IMR-90 (cell line): Measurements from ENCODE around the gene DCUN1D4. TPM values are rescaled to one million over a fixed set of nuclear protein-coding genes. Genes with fewer than 3 reads are reported as not detected.

Experiments
- ATAC-seq: fragments of 200-7000 bp; cut with Tn5 transposase; 2 replicates; pipeline ENCODE4 v1.9.1; 2020; ENCODE audit warnings: low read depth, mild to moderate bottlenecking, moderate library complexity
- BruUV-seq: library from RNA; stranded (reverse); fragments of 400-500 nt; replicated peaks from 2 replicates; lab custom pipeline; 2021; lab: Mats Ljungman, UMichigan
- CTCF ChIA-PET: fragments of 300-600 bp; formaldehyde crosslinking; extraction: SDS; loops from one replicate; lab custom pipeline; 2021; ENCODE audit warnings: antibody characterized with exemption; lab: Yijun Ruan, JAX
- POLR2A ChIA-PET: fragments of 300-600 bp; sonication (Branson Sonifier 250); formaldehyde crosslinking; loops from one replicate; lab custom pipeline; 2022; ENCODE audit warnings: antibody characterized with exemption; ENCODE audit not compliant: unreplicated experiment; lab: Charles Lee
- DNase-seq: peaks from one replicate; pipeline ENCODE4 v3.0.0; 2013
- H2AFZ ChIP-seq: replicated peaks from 2 replicates; pipeline ENCODE3; 2013; ENCODE audit warnings: low read length, mild to moderate bottlenecking; ENCODE audit not compliant: poor library complexity
- H2AK5ac ChIP-seq: 2 replicates; pipeline ENCODE4 v1.6.1; 2013; ENCODE audit warnings: low read depth, low read length, inconsistent platforms
- H2AK9ac ChIP-seq: replicated peaks from 2 replicates; pipeline ENCODE3; 2013; ENCODE audit warnings: mild to moderate bottlenecking, low read depth, low read length, moderate library complexity; ENCODE audit not compliant: poor library complexity
- H2BK120ac ChIP-seq: 2 replicates; pipeline ENCODE4 v1.6.1; 2013; ENCODE audit warnings: low read depth, low read length, inconsistent platforms
- H2BK15ac ChIP-seq: 3 replicates; pipeline ENCODE4 v1.6.1; 2013; ENCODE audit warnings: low read depth, low read length, inconsistent platforms
- H2BK20ac ChIP-seq: 2 replicates; pipeline ENCODE4 v1.6.1; 2013; ENCODE audit warnings: low read depth, mild to moderate bottlenecking, inconsistent platforms, low read length, moderate library complexity
- H2BK5ac ChIP-seq: 2 replicates; pipeline ENCODE4 v1.6.1; 2013; ENCODE audit warnings: mild to moderate bottlenecking, low read depth, low read length, inconsistent platforms; ENCODE audit not compliant: poor library complexity, severe bottlenecking
- H3K14ac ChIP-seq: replicated peaks from 2 replicates; pipeline ENCODE4 v1.6.1; 2013; ENCODE audit warnings: low read depth, low read length, inconsistent platforms
- H3K18ac ChIP-seq: 2 replicates; pipeline ENCODE4 v1.6.1; 2013; ENCODE audit warnings: low read depth, low read length, control low read depth
- H3K23ac ChIP-seq: 2 replicates; pipeline ENCODE4 v1.6.1; 2013; ENCODE audit warnings: low read depth, low read length, inconsistent platforms
- H3K27ac ChIP-seq: 2 replicates; pipeline ENCODE4 v1.5.1; 2013; ENCODE audit warnings: mild to moderate bottlenecking, control low read depth, low read length; ENCODE audit not compliant: insufficient read depth
- H3K27me3 ChIP-seq: 2 replicates; pipeline ENCODE4 v1.6.1; 2013; ENCODE audit warnings: low read length; ENCODE audit not compliant: control insufficient read depth, insufficient read depth
- H3K36me3 ChIP-seq: 2 replicates; pipeline ENCODE4 v1.6.1; 2013; ENCODE audit warnings: low read length, mixed read lengths; ENCODE audit not compliant: control insufficient read depth, insufficient read depth
- H3K4ac ChIP-seq: 2 replicates; pipeline ENCODE4 v1.6.1; 2013; ENCODE audit warnings: low read depth, low read length, inconsistent platforms
- H3K4me1 ChIP-seq: 2 replicates; pipeline ENCODE4 v1.6.1; 2013; ENCODE audit warnings: low read length, mixed read lengths; ENCODE audit not compliant: control insufficient read depth, insufficient read depth
- H3K4me2 ChIP-seq: 2 replicates; pipeline ENCODE4 v1.6.1; 2013; ENCODE audit warnings: low read depth, mild to moderate bottlenecking, control low read depth, low read length, moderate library complexity
- H3K4me3 ChIP-seq: 2 replicates; pipeline ENCODE4 v1.5.1; 2013; ENCODE audit warnings: low read depth, mild to moderate bottlenecking, control low read depth, low read length, moderate library complexity; ENCODE audit not compliant: insufficient read depth
- H3K56ac ChIP-seq: 2 replicates; pipeline ENCODE4 v1.6.1; 2013; ENCODE audit warnings: low read length, inconsistent platforms; ENCODE audit not compliant: insufficient read depth; ENCODE audit errors: extremely low read depth
- H3K79me1 ChIP-seq, 2 experiments: 2 replicates each; pipeline ENCODE4 v1.6.1; 2013; ENCODE audit warnings: low read length in 2 of 2, inconsistent platforms in 1 of 2, low read depth in 1 of 2
- H3K9ac ChIP-seq: 2 replicates; pipeline ENCODE4 v1.6.1; 2013; ENCODE audit warnings: low read depth, low read length, control low read depth
- H3K9me1 ChIP-seq: 2 replicates; pipeline ENCODE4 v1.6.1; 2013; ENCODE audit warnings: low read length, inconsistent platforms; ENCODE audit not compliant: insufficient read depth
- H3K9me3 ChIP-seq: 2 replicates; pipeline ENCODE4 v1.6.1; 2013; ENCODE audit warnings: low read length; ENCODE audit not compliant: control insufficient read depth, insufficient read depth
- H4K20me1 ChIP-seq: 2 replicates; pipeline ENCODE4 v1.6.1; 2013; ENCODE audit warnings: low read length, inconsistent platforms; ENCODE audit not compliant: insufficient read depth
- H4K5ac ChIP-seq: 2 replicates; pipeline ENCODE4 v1.6.1; 2013; ENCODE audit warnings: mild to moderate bottlenecking, low read depth, low read length, control low read depth
- H4K8ac ChIP-seq, 2 experiments: 2 replicates each; pipeline ENCODE4 v1.6.1; 2013; ENCODE audit warnings: low read depth in 2 of 2, low read length in 2 of 2, control low read depth in 1 of 2, inconsistent platforms in 1 of 2
- H4K91ac ChIP-seq: 2 replicates; pipeline ENCODE4 v1.6.1; 2013; ENCODE audit warnings: low read depth, low read length, inconsistent platforms; ENCODE audit not compliant: insufficient read depth
- BHLHE40 ChIP-seq: fragments of 150-350 bp; IDR thresholded peaks from 2 replicates; pipeline ENCODE4 v1.6.1; 2016; ENCODE audit warnings: mild to moderate bottlenecking, low read depth, low read length
- CEBPB ChIP-seq: IDR thresholded peaks from 2 replicates; pipeline ENCODE4 v1.6.1; 2012; ENCODE audit warnings: low read depth, low read length, improper control_type of control experiment
- FOS ChIP-seq: fragments of 150-350 bp; IDR thresholded peaks from 2 replicates; pipeline ENCODE4 v1.6.1; 2016; ENCODE audit warnings: low read depth, low read length
- MXI1 ChIP-seq: IDR thresholded peaks from 2 replicates; pipeline ENCODE4 v1.6.1; 2012; ENCODE audit warnings: low read depth, mild to moderate bottlenecking, low read length, moderate library complexity, borderline replicate concordance
- NFE2L2 ChIP-seq: fragments of 150-350 bp; IDR thresholded peaks from 2 replicates; pipeline ENCODE4 v1.6.1; 2016; ENCODE audit warnings: low read depth, mild to moderate bottlenecking, low read length
- POLR2A ChIP-seq: IDR thresholded peaks from 2 replicates; pipeline ENCODE4 v1.6.1; 2012; ENCODE audit warnings: mild to moderate bottlenecking, low read depth, low read length
- RAD21 ChIP-seq: IDR thresholded peaks from 2 replicates; pipeline ENCODE4 v1.6.1; 2012; ENCODE audit warnings: low read length, improper control_type of control experiment
- RCOR1 ChIP-seq: IDR thresholded peaks from 2 replicates; pipeline ENCODE4 v1.6.1; 2012; ENCODE audit warnings: mild to moderate bottlenecking, low read length, improper control_type of control experiment; ENCODE audit not compliant: insufficient replicate concordance
- RFX5 ChIP-seq: IDR thresholded peaks from 2 replicates; pipeline ENCODE4 v1.8.0; 2012; ENCODE audit warnings: low read depth, mild to moderate bottlenecking, low read length, moderate library complexity
- WGBS, 2 experiments: methylation state at CpG; one replicate each; pipeline versions ENCODE4 v1.1.5 to v1.1.7; 2013; ENCODE audit warnings: missing lambda C conversion rate in 2 of 2; ENCODE audit not compliant: insufficient read length in 1 of 2; ENCODE audit errors: extremely low coverage in 2 of 2; 5-methylcytosine and 5-hydroxymethylcytosine counted together
- dilution Hi-C: fragments of 300-500 bp; cut with HindIII; formaldehyde crosslinking; loops from one replicate; pipeline ENCODE4 v1.14.3; 2018; ENCODE audit warnings: low sequenced_read_pairs; ENCODE audit not compliant: unreplicated experiment
- in situ Hi-C: fragments of 300-500 bp; cut with MboI; formaldehyde crosslinking; loops from 3 replicates; pipeline ENCODE4 v1.14.3; 2019; ENCODE audit warnings: low sequenced_read_pairs, inconsistent platforms, mixed read lengths
- intact Hi-C: fragments of 100-400 bp; cut with micrococcal nuclease; formaldehyde crosslinking; loops from 2 replicates; pipeline ENCODE4 v1.10.0; 2022
- polyA plus RNA-seq, 3 experiments: library from polyadenylated mRNA; depleted of rRNA; stranded (reverse); fragments of >200 nt; gene quantifications; 2 replicates each; pipeline ENCODE4 v1.2.3, GENCODE V29; 2012; ENCODE audit warnings: low replicate concordance in 1 of 3
- total RNA-seq: library from RNA; depleted of rRNA; stranded (reverse); fragments of >200 nt; gene quantifications from 2 replicates; pipeline ENCODE4 v1.2.3, GENCODE V29; 2012
- TF ChIP-seq, protein P1 (sequence below): conservative IDR thresholded peaks from 2 replicates; pipeline ENCODE4 v1.5.1; 2012; ENCODE audit warnings: mild to moderate bottlenecking, low read depth, low read length, improper control_type of control experiment

DCUN1D4 gene
- total and polyA plus RNA-seq, 2 of the 4 experiments (the other 2 are of a cell fraction), result 31.0 to 44.3 TPM

GRCh38 chr4:51909236-51909703 lies 66.3 kb downstream of the DCUN1D4 start:
- dilution Hi-C loops (no loop called here), intact Hi-C loops (no loop called here), in situ Hi-C loops (no loop called here)
- H3K4me1 ChIP-seq, result peaks cover 2% of the 10 kb centered on the region; the same call in 1 of the 2 replicates
- no peaks in the 10 kb centered on the region; the same call in 1 of the 2 replicates for H4K20me1 ChIP-seq
- H3K36me3 ChIP-seq, result peaks cover 30% of the 10 kb centered on the region
- no peak overlapping the region for H2BK20ac ChIP-seq
- H3K56ac ChIP-seq, result no peak overlapping the region
- H3K4me2 ChIP-seq, result no peak overlapping the region
- no peak overlapping the region for H2BK15ac ChIP-seq
- no peak overlapping the region for H3K4ac ChIP-seq
- ChIA-PET CTCF (interaction anchor here (1.3 kb wide), 1 partner anchor 13 kb away, joined by 3 read pairs; no protein-coding TSS in a partner anchor), POLR2A (no interaction called here)
- no peak overlapping the region for H3K18ac ChIP-seq
- H3K9me3 ChIP-seq, result no peaks in the 10 kb centered on the region
- DNase-seq, result no peak
- H4K8ac ChIP-seq, result no peak overlapping the region
- 83% methylated on average over 1 of the region's 7 CpGs; no CpG with 5 or more reads in 1 of the 2 experiments for WGBS, 2 experiments
- no peak overlapping the region for H3K9ac ChIP-seq
- no TSS peak for BruUV-seq
- no peak overlapping the region for H2BK5ac ChIP-seq
- H3K14ac ChIP-seq, result no peak overlapping the region
- H3K9me1 ChIP-seq, result peaks cover 5% of the 10 kb centered on the region
- ATAC-seq, result no peak
- H3K23ac ChIP-seq, result no peak overlapping the region
- H3K4me3 ChIP-seq, result no peak overlapping the region
- no peak overlapping the region for H3K27ac ChIP-seq
- H2AK5ac ChIP-seq, result no peak overlapping the region
- TF ChIP-seq BHLHE40 (no peak), RAD21 (no peak), MXI1 (no peak), CEBPB (no peak), NFE2L2 (no peak), RCOR1 (no peak), RFX5 (no peak), POLR2A (no peak), FOS (no peak)
- TF ChIP-seq, protein P1, sequence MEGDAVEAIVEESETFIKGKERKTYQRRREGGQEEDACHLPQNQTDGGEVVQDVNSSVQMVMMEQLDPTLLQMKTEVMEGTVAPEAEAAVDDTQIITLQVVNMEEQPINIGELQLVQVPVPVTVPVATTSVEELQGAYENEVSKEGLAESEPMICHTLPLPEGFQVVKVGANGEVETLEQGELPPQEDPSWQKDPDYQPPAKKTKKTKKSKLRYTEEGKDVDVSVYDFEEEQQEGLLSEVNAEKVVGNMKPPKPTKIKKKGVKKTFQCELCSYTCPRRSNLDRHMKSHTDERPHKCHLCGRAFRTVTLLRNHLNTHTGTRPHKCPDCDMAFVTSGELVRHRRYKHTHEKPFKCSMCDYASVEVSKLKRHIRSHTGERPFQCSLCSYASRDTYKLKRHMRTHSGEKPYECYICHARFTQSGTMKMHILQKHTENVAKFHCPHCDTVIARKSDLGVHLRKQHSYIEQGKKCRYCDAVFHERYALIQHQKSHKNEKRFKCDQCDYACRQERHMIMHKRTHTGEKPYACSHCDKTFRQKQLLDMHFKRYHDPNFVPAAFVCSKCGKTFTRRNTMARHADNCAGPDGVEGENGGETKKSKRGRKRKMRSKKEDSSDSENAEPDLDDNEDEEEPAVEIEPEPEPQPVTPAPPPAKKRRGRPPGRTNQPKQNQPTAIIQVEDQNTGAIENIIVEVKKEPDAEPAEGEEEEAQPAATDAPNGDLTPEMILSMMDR, result no peak
- H4K91ac ChIP-seq, result no peak overlapping the region
- no peaks in the 10 kb centered on the region for H3K27me3 ChIP-seq
- no peak overlapping the region for H4K5ac ChIP-seq
- H2BK120ac ChIP-seq, result no peak overlapping the region
- peaks cover 0 to 7% of the 10 kb centered on the region in 2 experiments; a peak in 3 of 4 replicates for H3K79me1 ChIP-seq
- H2AFZ ChIP-seq, result no peak overlapping the region
- H2AK9ac ChIP-seq, result no peak overlapping the region
